Lower leg skin (tissue), 4 donors: ENCODE measurements around the gene AP5Z1. TPM values are rescaled to one million over a fixed set of nuclear protein-coding genes. Genes with fewer than 3 reads are reported as not detected.
A peak's percentile ranks its signal among the peaks of the same experiment; 100 is the strongest.

Experiments used
- DNase-seq, 2 donors: peaks; one replicate each; pipeline ENCODE4 v3.0.0-alpha.2; 2019; ENCODE audit warnings: low spot score in 2 of 2
- H3K4me3 ChIP-seq: fragments of 200-600 bp; sonication (generic); 2 replicates; pipeline ENCODE4 v1.5.1; 2017; ENCODE audit warnings: mild to moderate bottlenecking, low read depth; ENCODE audit not compliant: poor library complexity, severe bottlenecking
- CTCF ChIP-seq, 3 donors: fragments of 450-650 bp; IDR thresholded peaks; one replicate each; pipeline ENCODE4 v1.5.1; 2016; ENCODE audit warnings: antibody characterized with exemption in 3 of 3, mild to moderate bottlenecking in 3 of 3, moderate library complexity in 2 of 3
- POLR2A ChIP-seq, 2 donors: fragments of 450-650 bp; IDR thresholded peaks; one replicate each; pipeline ENCODE4 v1.6.1; 2016 to 2017; ENCODE audit warnings: antibody characterized with exemption in 2 of 2, mild to moderate bottlenecking in 1 of 2, moderate library complexity in 1 of 2
- WGBS, 2 donors: methylation state at CpG; one replicate each; pipeline ENCODE4 v1.1.5; 2018; 5-methylcytosine and 5-hydroxymethylcytosine counted together
- intact Hi-C: fragments of 100-400 bp; cut with DNase I; formaldehyde crosslinking; loops from one replicate; pipeline ENCODE4 v1.15.0; 2023; ENCODE audit warnings: low total_unique reads
- total RNA-seq, 4 donors: library from RNA; depleted of rRNA; stranded (reverse); fragments of >200 nt; gene quantifications; one replicate each; pipeline ENCODE4 v1.1.0, GENCODE V29; 2016

Gene AP5Z1
- total RNA-seq, 4 donors from 2014 or later = 43.1 to 87.4 (median 61.3) TPM

GRCh38 chr7:4770886-4771285 is 4.5 kb upstream of the AP5Z1 start:
- intact Hi-C loops = no loop called here
- no peak for TF ChIP-seq CTCF (IDR thresholded peaks at IDR 0.05)
- no peak for TF ChIP-seq POLR2A (IDR thresholded peaks at IDR 0.05)
- DNase-seq = no peak
- WGBS, 2 donors = 69 to 72% methylated on average over 9 of the region's 9 CpGs
- no peak overlapping the region for H3K4me3 ChIP-seq

GRCh38 chr7:4771737-4772136 is 3.7 kb upstream of the AP5Z1 start:
- TF ChIP-seq POLR2A (IDR thresholded peaks at IDR 0.05) = no peak
- TF ChIP-seq CTCF (IDR thresholded peaks at IDR 0.05) = no peak
- no peak overlapping the region for H3K4me3 ChIP-seq
- 73 to 92% methylated on average over 6 of the region's 9 CpGs for WGBS, 2 donors
- no peak for DNase-seq
- intact Hi-C loops = no loop called here

- WGBS, 2 donors = 88 to 95% methylated on average over 6 of the region's 6 CpGs
- intact Hi-C loops = no loop called here
- no peak overlapping the region for H3K4me3 ChIP-seq
- TF ChIP-seq CTCF (IDR thresholded peaks at IDR 0.05) (no peak), POLR2A (IDR thresholded peaks at IDR 0.05) (no peak)
- no peak for DNase-seq
These were observed 3.1 kb upstream of the AP5Z1 start for GRCh38 chr7:4772306-4772705.

- DNase-seq = no peak
- intact Hi-C loops = no loop called here
- WGBS, 2 donors = 89% methylated on average over 12 of the region's 12 CpGs
- no peak overlapping the region for H3K4me3 ChIP-seq
- TF ChIP-seq CTCF (IDR thresholded peaks at IDR 0.05) = no peak
- no peak for TF ChIP-seq POLR2A (IDR thresholded peaks at IDR 0.05)
These were observed 1.4 kb upstream of the AP5Z1 start for GRCh38 chr7:4774007-4774406.

GRCh38 chr7:4774658-4775249 is 669 bp upstream of the AP5Z1 start:
- DNase-seq = peak in 1 of 2 donors; percentile 50

More at GRCh38 chr7:4774658-4775249, 669 bp upstream of the AP5Z1 start:
- peak overlapping the region; percentile 77 for H3K4me3 ChIP-seq
- intact Hi-C loops = no loop called here
- 7 to 11% methylated on average over 20 to 24 of the region's 24 CpGs for WGBS, 2 donors
- TF ChIP-seq POLR2A (IDR thresholded peaks at IDR 0.05) (no peak), CTCF (IDR thresholded peaks at IDR 0.05) (no peak)
